Measurements from ENCODE around the gene THBS4.

THBS4 gene

DNA sequence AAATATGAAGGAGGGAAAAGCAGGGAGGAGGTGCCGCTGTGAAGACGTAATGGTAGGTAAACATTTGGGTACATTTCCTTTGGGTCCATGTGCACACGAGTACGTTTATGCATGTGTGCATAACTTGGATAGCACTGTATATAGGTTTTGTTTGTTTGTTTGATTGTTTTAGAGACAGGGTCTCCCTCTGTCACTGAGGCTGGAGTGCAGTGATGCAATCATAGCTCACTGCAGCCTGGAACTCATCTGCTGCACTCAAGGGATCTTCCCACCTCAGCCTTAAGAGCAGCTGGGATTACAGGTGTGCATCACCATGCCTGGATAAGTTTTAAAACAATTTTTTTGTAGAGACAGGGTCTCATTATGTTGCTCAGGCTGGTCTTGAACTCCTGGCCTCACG is 94.0 kb downstream of the THBS4 start:
- Histone ChIP-seq H3K27ac (ENCODE audit: low read length) (no peak overlapping the region), H3K9me3 (ENCODE audit: insufficient read depth, low read length) (no peaks in the 10 kb centered on the region), H3K36me3 (replicated peaks; ENCODE audit: low read depth, low read length) (no peaks in the 10 kb centered on the region), H2AFZ (ENCODE audit: low read depth, low read length) (no peak overlapping the region), H3K4me1 (ENCODE audit: low read length) (peaks cover 23% of the 10 kb centered on the region), H4K20me1 (ENCODE audit: insufficient read depth, low read length) (peaks cover 4% of the 10 kb centered on the region; the same call in 1 of the 2 replicates), H3K9ac (ENCODE audit: low read length) (no peak overlapping the region), H3K4me2 (ENCODE audit: low read length) (no peak overlapping the region), H3K4me3 (ENCODE audit: low read length) (no peak overlapping the region), H3K27me3 (ENCODE audit: low read depth, low read length) (peaks cover 3% of the 10 kb centered on the region; the same call in 1 of the 2 replicates), H3K79me2 (ENCODE audit: low read length) (no peaks in the 10 kb centered on the region)
- no peak for TF ChIP-seq EZH2phosphoT487 (IDR thresholded peaks at IDR 0.05; ENCODE audit: low read depth)
- TF ChIP-seq, protein P1, sequence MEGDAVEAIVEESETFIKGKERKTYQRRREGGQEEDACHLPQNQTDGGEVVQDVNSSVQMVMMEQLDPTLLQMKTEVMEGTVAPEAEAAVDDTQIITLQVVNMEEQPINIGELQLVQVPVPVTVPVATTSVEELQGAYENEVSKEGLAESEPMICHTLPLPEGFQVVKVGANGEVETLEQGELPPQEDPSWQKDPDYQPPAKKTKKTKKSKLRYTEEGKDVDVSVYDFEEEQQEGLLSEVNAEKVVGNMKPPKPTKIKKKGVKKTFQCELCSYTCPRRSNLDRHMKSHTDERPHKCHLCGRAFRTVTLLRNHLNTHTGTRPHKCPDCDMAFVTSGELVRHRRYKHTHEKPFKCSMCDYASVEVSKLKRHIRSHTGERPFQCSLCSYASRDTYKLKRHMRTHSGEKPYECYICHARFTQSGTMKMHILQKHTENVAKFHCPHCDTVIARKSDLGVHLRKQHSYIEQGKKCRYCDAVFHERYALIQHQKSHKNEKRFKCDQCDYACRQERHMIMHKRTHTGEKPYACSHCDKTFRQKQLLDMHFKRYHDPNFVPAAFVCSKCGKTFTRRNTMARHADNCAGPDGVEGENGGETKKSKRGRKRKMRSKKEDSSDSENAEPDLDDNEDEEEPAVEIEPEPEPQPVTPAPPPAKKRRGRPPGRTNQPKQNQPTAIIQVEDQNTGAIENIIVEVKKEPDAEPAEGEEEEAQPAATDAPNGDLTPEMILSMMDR (IDR thresholded peaks at IDR 0.05; ENCODE audit: low read depth, low read length) = no peak

Data from OCI-LY3 (cell line).